Fibroblast of skin of left biceps (primary cell): ENCODE measurements around the gene C11orf71.

Source experiments
- DNase-seq, 2 experiments: peaks; one replicate each; pipeline ENCODE4 v3.0.0-alpha.2; 2013; ENCODE audit warnings: low read depth in 2 of 2

The C11orf71 gene

DNA sequence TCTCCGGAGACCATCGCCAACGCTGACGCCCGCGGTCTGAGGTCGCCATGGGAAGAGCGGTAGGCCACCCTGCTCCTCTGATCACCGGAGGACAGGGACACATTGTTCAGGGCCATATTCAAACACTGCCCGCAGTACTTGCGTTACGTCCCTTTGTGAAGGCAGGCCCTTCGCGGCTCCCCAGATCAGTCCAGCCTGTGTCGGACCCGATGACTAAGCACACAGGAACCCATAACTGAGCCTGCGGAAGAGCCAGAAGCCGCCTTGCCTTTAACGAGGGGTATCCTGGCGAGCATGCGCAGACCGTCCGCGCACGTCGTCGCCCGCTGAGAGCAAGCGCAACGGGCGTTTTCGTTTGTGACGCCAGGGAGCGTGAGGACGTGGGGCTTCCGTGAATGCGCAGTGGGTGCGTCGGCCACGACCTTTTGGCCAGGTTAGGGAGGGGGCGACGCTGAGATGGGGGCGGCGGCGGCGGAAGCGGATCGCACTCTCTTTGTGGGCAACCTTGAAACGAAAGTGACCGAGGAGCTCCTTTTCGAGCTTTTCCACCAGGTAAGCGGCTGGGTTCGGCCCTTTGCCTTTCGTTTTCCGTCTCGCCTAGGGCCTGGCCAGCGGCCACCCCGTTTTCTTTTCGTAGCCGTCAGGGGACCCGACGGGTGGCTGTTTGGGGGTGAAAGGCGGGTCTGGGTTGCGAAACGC, at the start of gene C11orf71, which contains the start of gene RBM7:
TSS of gene C11orf71 (minus strand) at position 296 of the 699 bp plus-strand sequence. CDS start at position 116, 180 bp downstream.
TSS of gene RBM7 (plus strand) at position 451 of the 699 bp plus-strand sequence. CDS start at position 457, 6 bp downstream.
- DNase-seq: peak; percentile 98

GRCh38 chr11:114449845-114450244, 49.5 kb upstream of the C11orf71 start:
- no peak for DNase-seq

DNA sequence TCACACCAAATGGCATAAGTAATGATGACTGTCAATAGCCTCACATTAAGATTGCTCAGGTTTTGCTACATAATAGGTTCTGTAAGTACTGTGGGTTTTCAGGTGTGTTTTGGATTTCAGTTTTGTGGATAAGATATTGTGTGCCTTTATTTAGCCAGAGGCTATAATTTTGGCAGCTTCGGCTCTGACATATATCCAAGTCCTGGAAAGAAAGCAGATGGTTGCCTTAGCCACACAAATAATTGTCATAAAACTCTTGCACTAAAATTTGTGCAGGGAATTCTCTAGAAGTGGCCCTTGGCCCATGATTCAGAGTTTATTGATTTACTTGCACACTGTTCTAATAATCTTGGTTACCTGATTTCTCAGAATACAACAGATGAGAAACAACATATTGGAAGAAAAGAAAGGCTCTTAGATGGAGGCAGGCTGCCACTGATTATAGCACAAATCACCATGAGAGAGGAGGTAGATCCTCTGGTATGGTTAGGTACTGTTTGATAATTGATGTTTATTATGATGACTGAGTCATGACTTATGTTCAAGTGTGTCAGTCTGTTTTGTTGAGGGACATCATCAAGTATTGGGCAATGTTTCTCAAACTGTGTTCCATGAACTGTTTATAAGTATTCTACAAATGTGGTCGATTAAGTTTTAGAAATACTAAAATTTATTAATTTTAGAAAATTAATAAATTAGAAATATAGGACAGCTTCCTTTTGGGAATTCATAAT, 48.6 kb upstream of the C11orf71 start:
- no peak for DNase-seq

GRCh38 chr11:114447892-114448291, 47.6 kb upstream of the C11orf71 start:
- peak; percentile 74 to 77 for DNase-seq

DNA sequence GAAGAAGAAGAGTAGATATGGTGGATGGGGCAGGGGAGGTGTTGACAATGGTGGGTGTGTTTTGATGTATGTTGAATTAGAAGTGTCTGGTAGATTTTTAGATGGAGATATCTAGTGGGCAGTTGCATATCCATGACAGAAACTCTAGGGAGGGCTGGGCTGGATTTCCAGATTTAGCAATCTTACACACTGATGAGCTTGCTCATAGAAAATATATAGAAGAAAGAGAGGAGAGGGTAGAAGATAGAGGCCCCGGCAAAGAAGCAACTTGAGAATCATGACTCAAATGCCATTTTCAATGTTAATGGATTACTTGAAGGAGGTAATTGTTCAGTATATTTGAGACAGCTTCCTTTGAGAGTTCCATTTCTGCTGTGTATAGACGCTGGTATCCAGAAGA, 47.1 kb upstream of the C11orf71 start:
- no peak for DNase-seq

- DNase-seq: no peak
Observed at GRCh38 chr11:114442536-114442935, 42.2 kb upstream of the C11orf71 start.

DNA sequence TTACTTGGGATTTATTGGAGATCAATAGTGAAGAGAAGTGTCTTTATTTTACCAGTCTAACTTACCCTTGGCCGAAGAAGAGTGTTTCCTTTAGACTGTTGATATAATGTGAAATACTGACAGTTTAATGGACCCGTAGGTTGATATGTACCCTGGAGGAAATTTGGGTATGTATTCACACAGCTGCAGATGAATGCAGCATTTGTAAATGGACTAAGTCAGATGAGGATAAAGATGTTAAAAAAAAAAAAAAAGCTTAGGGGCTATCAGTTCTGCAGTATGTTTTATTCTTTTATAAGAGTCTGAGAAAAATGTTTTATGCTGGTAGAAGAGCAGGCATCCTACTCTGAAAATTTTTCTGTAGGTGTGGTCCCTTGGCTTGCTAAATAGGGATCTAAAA, 41.6 kb upstream of the C11orf71 start:
- DNase-seq: no peak

DNA sequence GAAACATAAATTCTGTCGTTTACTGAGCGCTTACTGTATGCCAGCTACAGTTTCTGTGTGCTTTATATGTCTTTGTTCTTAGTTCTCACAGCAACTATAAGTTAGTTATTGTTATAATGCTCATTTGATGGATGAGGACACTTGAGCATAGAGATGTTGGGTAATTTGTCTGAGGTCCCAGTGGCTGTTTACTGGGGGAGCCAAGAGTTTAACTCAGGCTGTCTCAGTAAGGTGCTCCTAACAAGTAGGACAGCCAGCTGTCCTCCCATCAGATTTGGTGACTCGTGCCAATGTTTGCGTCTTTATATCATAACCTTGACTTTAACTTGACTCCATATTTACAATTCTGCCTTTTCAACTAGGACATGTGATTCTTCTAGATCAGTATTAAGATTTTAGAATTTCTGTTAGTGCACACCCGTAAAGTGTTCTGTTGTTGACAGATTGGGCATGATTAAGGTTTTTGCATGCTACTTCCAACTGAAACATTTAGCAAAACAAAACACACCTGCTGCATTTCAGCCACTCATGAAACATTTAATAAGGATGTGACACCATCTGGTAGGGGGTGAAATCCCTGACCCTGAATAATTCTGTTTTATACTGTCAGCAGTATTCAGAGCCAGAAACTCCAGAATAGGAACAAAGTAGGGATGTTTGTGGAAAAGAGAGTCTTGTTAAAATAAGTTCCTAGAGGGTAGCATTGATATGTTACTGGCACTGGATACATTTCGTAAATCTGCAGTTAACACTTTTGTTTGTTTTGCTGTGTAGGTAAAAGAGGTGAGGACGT, 40.9 kb upstream of the C11orf71 start:
- DNase-seq: no peak

- no peak for DNase-seq
Observed at GRCh38 chr11:114440121-114440860, 40.0 kb upstream of the C11orf71 start.

DNA sequence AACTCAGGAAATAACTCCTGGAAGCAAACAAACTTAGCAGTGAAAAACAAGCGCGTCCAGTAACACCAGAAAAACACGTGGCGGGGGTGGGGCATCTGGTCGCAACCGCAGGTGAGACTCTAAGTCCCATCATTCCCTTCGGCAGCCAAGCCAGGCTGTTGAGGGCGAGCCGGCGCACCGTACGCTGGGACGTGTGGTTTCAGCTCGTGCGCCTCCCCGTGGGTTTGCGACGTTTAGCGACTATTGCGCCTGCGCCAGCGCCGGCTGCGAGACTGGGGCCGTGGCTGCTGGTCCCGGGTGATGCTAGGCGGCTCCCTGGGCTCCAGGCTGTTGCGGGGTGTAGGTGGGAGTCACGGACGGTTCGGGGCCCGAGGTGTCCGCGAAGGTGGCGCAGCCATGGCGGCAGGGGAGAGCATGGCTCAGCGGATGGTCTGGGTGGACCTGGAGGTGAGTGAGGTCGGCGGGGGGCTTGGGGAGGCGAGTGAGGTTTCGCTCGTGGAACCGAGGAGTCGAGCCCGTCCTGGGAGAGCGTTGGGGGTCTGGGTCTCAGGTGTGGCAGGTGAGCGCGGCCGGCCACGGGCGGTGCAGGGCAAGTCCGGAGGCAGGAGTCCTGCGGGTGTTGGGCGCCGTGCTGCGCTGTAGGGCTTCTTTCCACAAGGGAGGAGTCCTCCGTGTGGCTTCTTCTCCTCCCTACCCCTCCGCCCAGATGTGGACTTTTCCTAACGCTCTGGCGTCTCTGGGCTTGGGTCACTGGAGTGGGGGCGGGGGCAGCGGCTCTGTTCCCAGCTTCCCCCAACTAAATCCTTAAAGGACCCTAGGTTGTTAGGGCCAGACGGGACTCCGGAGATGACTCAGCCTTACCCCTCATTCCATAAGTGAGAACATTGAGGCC, 39.2 kb upstream of the C11orf71 start, which contains the start of gene REXO2:
TSS of gene REXO2 (plus strand) at position 239 of the 892 bp plus-strand sequence. CDS start at position 301, 62 bp downstream.
- peak; percentile 83 to 86 for DNase-seq

GRCh38 chr11:114438303-114438702, 38.0 kb upstream of the C11orf71 start:
- DNase-seq: no peak

DNA sequence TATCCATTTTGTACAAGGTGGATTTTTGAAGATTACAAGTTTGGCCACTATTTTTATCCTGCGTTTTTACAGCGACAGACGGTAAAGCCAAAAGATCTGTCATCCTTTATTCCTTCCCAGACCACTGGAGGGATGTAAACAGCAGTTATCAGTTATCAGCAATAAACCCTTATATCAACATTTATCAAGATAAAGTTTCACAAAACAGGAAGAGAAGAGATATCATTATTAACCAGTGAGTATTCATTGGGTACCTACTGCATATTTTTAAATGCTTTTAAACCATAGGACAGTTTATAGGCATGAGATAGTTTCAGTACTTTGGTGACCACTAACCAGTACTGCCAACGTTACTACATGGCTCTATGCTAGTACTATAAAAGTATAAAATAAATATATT, 33.1 kb upstream of the C11orf71 start:
- DNase-seq: no peak

DNA sequence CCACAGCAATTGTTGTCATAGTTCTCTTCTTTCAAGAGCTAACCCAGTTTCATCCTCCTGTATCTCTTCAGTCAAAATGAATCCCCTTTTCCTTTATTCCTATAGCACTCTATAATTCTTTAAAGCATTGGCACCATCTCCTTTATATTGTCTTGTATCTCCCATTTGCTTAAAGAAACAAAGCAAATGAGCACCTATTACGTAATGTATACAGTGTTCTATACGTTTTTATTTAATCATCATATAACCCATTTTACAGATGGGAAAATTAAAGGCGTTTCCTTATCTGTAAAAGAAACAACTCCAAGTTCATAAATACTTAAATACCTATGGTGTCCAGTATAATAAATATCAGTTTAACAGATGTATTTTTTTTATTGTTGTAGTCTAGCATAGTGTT, 32.6 kb upstream of the C11orf71 start:
- no peak for DNase-seq

GRCh38 chr11:114430290-114430689, 30.0 kb upstream of the C11orf71 start:
- DNase-seq: no peak

DNA sequence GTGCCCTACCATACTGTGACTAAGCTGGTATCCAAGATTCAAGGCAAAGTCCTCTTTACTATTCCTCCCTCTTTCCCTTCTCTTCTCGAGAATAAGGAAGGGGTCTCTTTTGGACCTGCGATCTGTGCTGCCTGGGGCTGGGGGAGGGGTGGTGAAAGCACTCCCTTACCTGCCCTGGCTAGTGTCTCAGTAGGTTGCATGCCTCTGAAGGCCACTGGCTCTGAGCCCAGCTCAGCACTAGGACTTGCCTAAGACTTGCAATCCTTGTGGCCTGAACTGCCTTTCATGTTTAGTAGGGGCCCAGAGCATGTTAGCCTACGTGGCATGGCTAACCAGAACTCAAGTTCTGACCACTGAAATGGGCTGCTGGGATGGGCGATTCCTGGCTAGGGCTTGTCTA, 26.0 kb upstream of the C11orf71 start:
- DNase-seq: no peak

DNA sequence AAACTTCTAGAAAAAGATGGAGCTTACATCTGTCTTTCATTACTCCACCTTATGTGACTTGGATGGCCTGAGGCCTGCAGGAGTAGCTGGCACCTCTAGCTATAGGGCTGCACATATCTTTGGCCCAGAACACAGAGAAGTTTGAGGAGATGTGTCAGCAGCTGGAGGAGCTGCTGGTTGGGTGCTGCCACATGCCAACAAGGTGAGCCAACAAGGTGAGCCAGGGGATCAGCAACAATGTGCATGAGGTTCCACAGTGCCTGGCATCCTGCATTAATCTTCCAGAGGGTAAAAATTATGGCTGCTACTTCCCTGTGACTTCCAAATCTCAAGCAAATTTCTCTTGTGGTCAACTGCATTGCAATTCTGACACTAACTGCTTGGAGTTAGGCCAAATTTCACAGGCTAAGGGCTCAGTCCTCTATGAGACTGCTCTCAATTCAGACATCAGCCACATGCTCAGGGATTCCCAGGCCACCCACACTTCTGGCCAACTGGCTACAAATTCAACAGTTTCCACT, 16.2 kb upstream of the C11orf71 start:
- peak in 1 of 2 experiments; percentile 21 for DNase-seq

DNA sequence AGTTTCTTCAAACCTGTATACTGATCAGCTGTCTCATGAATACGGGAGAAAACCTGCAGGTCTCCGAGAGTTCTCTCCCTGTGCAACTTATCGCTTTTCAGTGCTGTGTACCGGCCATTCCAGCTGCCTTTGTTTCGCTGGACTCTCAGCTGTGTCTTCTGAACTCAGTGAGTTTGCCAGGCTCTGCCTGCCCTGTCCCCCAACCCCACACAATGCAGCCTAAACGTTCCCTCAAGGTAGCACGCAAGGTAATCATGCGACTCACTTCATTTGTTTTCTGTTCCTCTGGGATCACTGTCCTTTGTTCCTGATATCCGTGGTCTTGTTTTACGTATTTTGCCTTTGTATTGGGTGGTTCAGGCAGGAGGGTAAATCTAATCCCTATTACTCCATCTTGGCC, 13.6 kb upstream of the C11orf71 start:
- no peak for DNase-seq

GRCh38 chr11:114412946-114413345, 12.6 kb upstream of the C11orf71 start:
- no peak for DNase-seq

- DNase-seq: no peak
Observed at GRCh38 chr11:114401311-114401710, 1.0 kb upstream of the C11orf71 start.

GRCh38 chr11:114400915-114401223, 558 bp upstream of the C11orf71 start:
- peak in 1 of 2 experiments; percentile 25 for DNase-seq
